ENCODE data around the gene ANAPC13.

DNA sequence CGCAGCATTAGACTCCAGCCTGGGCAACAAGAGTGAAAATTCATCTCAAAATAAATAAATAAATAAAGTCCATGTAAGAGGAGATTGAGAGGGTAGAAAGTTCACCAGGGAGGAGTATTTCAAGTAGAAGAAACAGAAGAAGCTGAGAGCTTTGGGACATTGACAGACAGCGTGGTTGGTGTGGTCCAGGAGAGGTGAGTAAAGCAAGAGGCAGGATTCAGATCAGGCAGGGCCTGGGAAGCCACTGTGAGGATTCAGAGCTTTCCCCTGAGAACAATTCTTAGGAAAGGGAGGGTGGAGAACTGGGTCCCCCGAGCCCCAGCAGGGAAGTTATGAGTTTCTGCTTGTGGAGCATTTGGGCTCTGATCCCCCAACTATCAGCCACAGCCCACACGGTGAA lies 57.4 kb downstream of the ANAPC13 start:
- TF ChIP-seq CTCF (IDR thresholded peaks at IDR 0.05 in 8 of 11, conservative IDR thresholded peaks at IDR 0.05 in 3 of 11) (no peak), POLR2A (IDR thresholded peaks at IDR 0.05) (no peak)
